Measurements from ENCODE around the gene TMEM9.

DNA sequence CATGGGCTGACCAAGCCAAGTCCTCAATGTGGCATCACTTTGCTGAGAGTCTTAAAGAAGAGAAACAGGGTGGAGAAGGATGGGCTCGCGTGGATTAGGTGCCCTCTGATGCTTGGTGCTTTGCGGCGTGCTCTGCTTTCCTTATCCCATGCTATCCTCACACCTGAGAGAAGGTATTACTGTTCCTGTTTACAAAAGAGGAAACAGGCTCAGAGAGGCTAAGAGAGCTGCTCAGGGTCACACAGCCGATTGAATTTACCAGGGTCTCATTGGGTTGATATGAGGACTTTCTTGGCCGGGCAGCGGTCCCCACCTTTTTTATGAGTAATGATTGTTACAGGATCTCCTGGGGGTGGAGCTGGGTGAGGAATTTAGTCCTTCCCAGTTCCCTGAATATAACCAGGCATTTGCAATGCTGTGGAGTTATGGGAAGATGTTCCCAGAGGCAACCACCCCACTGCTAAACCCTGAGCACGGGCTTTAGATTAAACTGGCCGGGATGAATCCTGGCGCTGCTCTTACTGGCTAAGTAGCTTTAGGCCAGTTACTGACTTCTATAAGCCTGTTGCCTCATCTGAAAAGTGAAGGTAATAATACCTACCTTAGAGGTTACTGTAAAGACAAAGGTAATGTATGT lies 31.8 kb downstream of the TMEM9 start:
- TF ChIP-seq EZH2 (IDR thresholded peaks at IDR 0.05) (no peak), POLR2AphosphoS5 (IDR thresholded peaks at IDR 0.05; ENCODE audit: borderline replicate concordance, low read depth, low read length) (no peak)

All from SK-N-MC (cell line).